WI38 (cell line): ENCODE measurements around the gene ESPNL.

Experiments used
- H3K4me3 ChIP-seq: 2 replicates; pipeline ENCODE4 v1.5.1; 2011; ENCODE audit warnings: low read depth, mild to moderate bottlenecking, control low read depth, low read length
- TF ChIP-seq, protein P1 (sequence below): IDR thresholded peaks from 2 replicates; pipeline ENCODE4 v1.5.1; 2012; ENCODE audit warnings: low read depth, mild to moderate bottlenecking, control low read depth, low read length

ESPNL gene

DNA sequence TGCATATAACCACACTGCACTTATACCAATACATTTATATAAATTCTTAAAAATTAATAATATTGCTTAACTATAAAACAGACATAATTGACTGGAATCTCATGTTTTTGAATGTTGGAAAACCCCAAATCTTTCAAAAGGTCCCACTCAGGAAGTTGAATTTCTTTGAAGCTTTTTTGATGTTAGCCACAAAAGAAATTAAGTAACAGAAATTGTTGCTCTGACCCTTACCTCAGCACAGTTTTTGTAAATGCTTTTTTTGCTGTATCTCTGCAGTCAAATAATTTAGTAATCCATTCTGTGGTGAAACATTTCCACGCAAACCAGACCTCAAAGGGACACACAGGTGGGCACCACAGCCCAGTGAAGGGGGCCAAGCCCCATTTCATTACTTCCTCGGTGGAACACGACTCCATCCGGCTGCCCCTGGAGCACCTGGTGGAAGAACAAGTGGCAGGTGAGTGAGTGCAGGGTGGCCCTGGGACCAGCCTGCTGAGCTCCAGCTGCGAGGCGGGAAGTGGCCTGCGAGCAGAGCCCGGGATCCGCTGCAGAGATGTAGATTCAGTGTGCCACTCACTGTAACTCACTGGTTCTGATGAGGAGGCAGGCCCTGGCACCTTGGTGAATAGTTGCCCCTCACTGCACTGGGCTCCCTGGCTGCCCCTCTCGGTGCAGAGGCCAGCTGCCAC, 31.0 kb upstream of the ESPNL start:
- no peak overlapping the region for H3K4me3 ChIP-seq
- TF ChIP-seq, protein P1, sequence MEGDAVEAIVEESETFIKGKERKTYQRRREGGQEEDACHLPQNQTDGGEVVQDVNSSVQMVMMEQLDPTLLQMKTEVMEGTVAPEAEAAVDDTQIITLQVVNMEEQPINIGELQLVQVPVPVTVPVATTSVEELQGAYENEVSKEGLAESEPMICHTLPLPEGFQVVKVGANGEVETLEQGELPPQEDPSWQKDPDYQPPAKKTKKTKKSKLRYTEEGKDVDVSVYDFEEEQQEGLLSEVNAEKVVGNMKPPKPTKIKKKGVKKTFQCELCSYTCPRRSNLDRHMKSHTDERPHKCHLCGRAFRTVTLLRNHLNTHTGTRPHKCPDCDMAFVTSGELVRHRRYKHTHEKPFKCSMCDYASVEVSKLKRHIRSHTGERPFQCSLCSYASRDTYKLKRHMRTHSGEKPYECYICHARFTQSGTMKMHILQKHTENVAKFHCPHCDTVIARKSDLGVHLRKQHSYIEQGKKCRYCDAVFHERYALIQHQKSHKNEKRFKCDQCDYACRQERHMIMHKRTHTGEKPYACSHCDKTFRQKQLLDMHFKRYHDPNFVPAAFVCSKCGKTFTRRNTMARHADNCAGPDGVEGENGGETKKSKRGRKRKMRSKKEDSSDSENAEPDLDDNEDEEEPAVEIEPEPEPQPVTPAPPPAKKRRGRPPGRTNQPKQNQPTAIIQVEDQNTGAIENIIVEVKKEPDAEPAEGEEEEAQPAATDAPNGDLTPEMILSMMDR = no peak

DNA sequence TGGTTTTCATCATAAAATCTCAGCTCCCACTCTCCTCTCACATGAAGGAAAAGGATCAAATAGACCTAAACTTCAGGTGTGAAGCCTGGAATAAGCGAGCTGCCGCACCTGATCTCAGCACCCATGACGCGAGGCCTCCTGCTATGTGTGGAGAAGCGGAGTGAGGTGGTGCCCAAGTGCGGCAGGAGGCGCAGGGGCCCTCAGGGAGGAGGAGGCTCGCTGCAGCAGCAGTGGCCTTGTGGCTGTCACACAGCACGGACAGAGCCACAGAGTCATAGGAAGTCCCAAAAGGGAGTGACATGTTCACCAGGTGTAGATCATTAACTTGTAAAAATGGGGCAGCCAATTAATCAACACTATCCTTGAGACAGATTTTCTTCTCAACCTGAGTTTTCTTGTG, 30.3 kb upstream of the ESPNL start:
- TF ChIP-seq, protein P1 = no peak
- H3K4me3 ChIP-seq = no peak overlapping the region

DNA sequence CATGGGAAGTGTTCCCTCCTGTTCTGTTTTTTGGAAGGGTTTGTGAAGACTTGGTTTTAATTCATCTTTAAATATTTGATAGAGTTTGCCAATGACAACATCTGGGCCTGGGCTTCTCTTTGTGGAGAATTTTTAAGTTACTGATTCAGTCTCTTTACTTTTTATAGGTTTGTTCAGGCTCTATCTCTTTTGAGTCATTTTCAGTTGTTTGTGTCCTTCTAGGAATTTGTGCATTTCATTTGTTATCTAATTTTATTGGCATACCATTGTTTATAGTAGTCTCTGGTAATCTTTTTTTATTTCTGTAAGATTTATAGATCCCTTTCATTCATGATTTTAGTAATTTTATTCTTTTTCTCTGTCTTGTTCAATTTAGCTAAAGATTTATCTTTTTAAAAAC, 24.7 kb upstream of the ESPNL start:
- no peak overlapping the region for H3K4me3 ChIP-seq
- TF ChIP-seq, protein P1 = no peak

DNA sequence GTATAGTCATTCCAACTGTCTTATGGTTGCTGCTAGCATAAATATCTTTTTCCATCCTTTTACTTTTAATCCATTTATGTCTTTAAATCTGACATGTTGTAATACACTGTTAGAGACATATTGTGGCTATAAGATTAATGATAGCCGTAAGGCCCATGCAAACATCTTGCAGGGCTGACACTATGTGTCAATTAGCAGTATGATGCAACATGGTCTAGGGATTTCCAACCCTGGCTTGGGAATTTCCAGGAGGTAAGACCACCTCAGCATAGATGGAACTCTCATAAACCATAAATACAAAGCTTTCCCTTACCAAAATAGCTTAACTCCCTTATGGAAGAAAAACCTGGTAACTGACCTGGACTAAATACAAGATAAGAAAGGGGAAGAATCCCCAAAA, 22.8 kb upstream of the ESPNL start:
- no peak overlapping the region for H3K4me3 ChIP-seq
- TF ChIP-seq, protein P1 = no peak

DNA sequence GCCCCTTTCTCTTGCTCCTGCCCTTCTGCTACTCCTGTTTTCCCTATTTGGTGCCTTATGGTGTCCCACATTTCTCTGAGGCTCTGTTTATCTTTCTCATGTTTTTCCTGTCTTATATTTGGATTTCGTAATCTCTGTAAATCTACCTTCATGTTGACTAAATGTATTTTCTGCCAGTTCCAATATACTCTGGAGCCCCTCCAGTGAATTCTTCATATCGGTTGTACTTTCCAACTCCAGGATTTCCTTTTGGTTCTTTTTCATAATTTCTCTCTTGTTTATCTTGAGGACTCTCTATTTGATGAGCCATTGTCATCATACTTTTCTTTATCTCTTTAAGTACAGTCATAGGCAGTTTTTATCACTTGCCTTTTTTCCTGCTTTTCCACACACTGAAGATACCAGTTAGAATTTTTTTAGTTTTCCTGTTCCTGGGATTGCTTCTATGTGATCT, 20.2 kb upstream of the ESPNL start:
- TF ChIP-seq, protein P1 = no peak
- H3K4me3 ChIP-seq = no peak overlapping the region

DNA sequence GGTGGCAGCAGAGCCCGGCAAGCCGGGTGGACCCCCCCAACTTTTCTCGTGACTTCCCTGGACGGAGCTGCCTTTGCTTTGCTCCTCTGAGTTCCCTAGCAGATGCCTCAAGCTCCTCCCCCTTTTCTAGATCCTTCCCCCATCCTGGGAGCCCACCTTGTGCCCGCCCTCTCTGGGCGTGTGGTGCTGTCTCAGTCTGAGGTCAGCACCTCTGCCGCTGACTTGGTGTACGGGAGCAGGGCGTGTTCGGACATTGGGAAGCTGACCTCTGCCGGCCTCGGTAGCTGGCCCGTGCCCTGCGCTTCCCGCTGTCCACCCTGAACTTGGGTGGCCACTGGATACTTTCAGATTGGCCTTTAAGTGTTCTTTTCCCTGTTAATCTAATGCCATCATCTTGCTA, 19.6 kb upstream of the ESPNL start:
- TF ChIP-seq, protein P1 = no peak

DNA sequence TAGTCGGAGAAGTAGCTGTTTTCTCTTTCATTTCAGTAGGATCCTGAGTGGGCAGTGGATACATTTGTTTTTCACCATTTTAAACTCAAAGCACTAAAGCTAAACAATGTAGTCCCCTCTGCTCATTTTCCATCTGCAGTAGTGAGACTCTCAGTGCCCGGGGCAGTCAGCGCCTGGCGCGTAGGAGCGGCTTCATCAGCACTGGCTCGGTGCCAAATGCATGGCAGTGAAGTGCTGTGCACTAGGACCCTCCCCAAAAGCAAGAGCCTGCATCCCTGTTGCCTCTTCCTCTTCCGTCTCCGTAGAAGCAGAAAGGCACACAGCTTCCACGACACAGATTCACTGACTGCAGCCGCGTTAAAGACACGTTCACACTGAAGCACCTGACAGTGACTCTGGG, 19.0 kb upstream of the ESPNL start:
- TF ChIP-seq, protein P1 = no peak
- no peak overlapping the region for H3K4me3 ChIP-seq

More for the DNA sequence above, 19.6 kb upstream of the ESPNL start:
- H3K4me3 ChIP-seq = no peak overlapping the region
